HG03520 (cell line): ENCODE measurements around the gene ERICH2.
A peak's percentile ranks its signal among the peaks of the same experiment; 100 is the strongest.

ENCODE experiments used
- ATAC-seq: cut with Tn5 transposase; IDR thresholded peaks from one replicate; pipeline ENCODE4 v1.9.1; 2021; ENCODE audit warnings: mild to moderate bottlenecking, moderate library complexity; ENCODE audit not compliant: unreplicated experiment

The ERICH2 gene

GRCh38 chr2:170815746-170816503 lies 45.7 kb downstream of the ERICH2 start:
- peak; percentile 49 for ATAC-seq

GRCh38 chr2:170816504-170817092 lies 46.4 kb downstream of the ERICH2 start, which contains the start of gene GAD1:
GAD1 (plus strand) TSS chr2:170816887; CDS start chr2:170818592, 1,705 bp downstream.
- ATAC-seq: peak; percentile 39

- ATAC-seq: no peak
These were observed 47.2 kb downstream of the ERICH2 start for GRCh38 chr2:170817093-170818035.

GRCh38 chr2:170818036-170818751 lies 48.0 kb downstream of the ERICH2 start:
- no peak for ATAC-seq

GRCh38 chr2:170818752-170819470 lies 48.7 kb downstream of the ERICH2 start:
- ATAC-seq: no peak

- ATAC-seq: no peak
These were observed 49.8 kb downstream of the ERICH2 start for GRCh38 chr2:170819680-170820664.

- ATAC-seq: no peak
These were observed 50.8 kb downstream of the ERICH2 start for GRCh38 chr2:170820757-170821530.

GRCh38 chr2:170821531-170822289 lies 51.5 kb downstream of the ERICH2 start:
- ATAC-seq: no peak

- no peak for ATAC-seq
These were observed 52.3 kb downstream of the ERICH2 start for GRCh38 chr2:170822290-170823087.

GRCh38 chr2:170823088-170823897 lies 53.1 kb downstream of the ERICH2 start:
- no peak for ATAC-seq

GRCh38 chr2:170823898-170824215 lies 53.7 kb downstream of the ERICH2 start:
- no peak for ATAC-seq

- no peak for ATAC-seq
These were observed 54.4 kb downstream of the ERICH2 start for GRCh38 chr2:170824526-170825015.

GRCh38 chr2:170827841-170828532 lies 57.8 kb downstream of the ERICH2 start:
- ATAC-seq: no peak

- ATAC-seq: no peak
These were observed 58.3 kb downstream of the ERICH2 start for GRCh38 chr2:170828533-170828916.

- no peak for ATAC-seq
These were observed 58.9 kb downstream of the ERICH2 start for GRCh38 chr2:170829036-170829435.
